ENCODE data around the gene ATP2C1. TPM values are rescaled to one million over a fixed set of nuclear protein-coding genes. Genes with fewer than 3 reads are reported as not detected.

Gene ATP2C1
- total and polyA plus RNA-seq, 2 donors from 2014 or later: 46.8 to 102 TPM

DNA sequence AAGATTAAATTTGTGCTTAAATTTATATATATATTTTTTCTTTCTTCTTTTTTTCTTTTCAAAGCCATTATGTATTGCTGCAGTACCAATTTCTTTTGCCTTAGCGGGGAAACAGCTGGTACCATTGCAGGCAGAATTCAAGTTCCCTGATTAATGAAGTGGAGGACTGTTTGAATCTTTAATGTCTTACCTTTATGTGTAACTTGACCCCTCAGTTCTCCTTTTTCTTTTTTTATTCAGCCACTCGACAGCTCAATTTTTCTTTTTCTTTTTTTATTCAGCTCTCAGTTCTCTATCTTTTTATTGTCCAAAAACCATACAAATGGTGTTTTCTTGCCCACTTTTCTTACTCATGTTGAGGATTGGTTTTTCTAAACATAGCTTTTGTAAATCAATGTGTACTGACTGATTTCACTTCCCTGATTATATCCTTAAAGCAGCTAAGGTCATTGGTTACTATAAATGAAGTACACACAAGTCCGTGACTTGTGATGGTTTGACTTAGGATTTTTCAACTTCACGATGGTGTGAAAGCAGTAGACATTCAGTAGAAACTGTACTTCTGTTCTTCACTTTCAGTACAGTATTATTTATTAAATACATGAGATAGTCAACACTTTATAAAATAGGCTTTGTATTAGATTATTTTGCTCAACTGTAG lies 22.8 kb downstream of the ATP2C1 start:
- no peak for TF ChIP-seq CTCF (IDR thresholded peaks at IDR 0.05; ENCODE audit: borderline replicate concordance, extremely low read depth, insufficient read depth)
- Histone ChIP-seq H3K36me3 (ENCODE audit: control insufficient read depth in 2 of 3, insufficient read depth in 3 of 3, low read length in 3 of 3) (no peaks in the 10 kb centered on the region), H3K9me3 (ENCODE audit: control insufficient read depth in 2 of 3, insufficient read depth in 1 of 3, low read length in 3 of 3) (peaks cover 0 to 4% (median 0%) of the 10 kb centered on the region in 3 donors), H3K9ac (ENCODE audit: low read length in 3 of 3) (no peak overlapping the region), H3K4me3 (ENCODE audit: low read length in 3 of 3) (no peak overlapping the region), H3K27ac (ENCODE audit: low read depth in 2 of 2, low read length in 2 of 2) (no peak overlapping the region), H3K4me1 (ENCODE audit: control insufficient read depth in 2 of 3, insufficient read depth in 2 of 3, low read depth in 1 of 3, low read length in 3 of 3) (no peaks in the 10 kb centered on the region), H3K27me3 (ENCODE audit: control insufficient read depth, insufficient read depth, low read length) (no peaks in the 10 kb centered on the region)
- DNase-seq (peak in 2 of 5 donors; percentile 33 to 46), FAIRE-seq (no peak)
- intact Hi-C loops (cut with DNase I): no loop called here

- Histone ChIP-seq H3K27ac (ENCODE audit: low read depth in 2 of 2, low read length in 2 of 2) (no peak overlapping the region), H3K9ac (ENCODE audit: low read length in 3 of 3) (no peak overlapping the region), H3K4me1 (ENCODE audit: control insufficient read depth in 2 of 3, insufficient read depth in 2 of 3, low read depth in 1 of 3, low read length in 3 of 3) (no peaks in the 10 kb centered on the region), H3K9me3 (ENCODE audit: control insufficient read depth in 2 of 3, insufficient read depth in 1 of 3, low read length in 3 of 3) (peaks cover 0 to 4% (median 0%) of the 10 kb centered on the region in 3 donors), H3K4me3 (ENCODE audit: low read length in 3 of 3) (no peak overlapping the region), H3K27me3 (ENCODE audit: control insufficient read depth, insufficient read depth, low read length) (no peaks in the 10 kb centered on the region), H3K36me3 (ENCODE audit: control insufficient read depth in 2 of 3, insufficient read depth in 3 of 3, low read length in 3 of 3) (no peaks in the 10 kb centered on the region)
- DNase-seq (no peak), FAIRE-seq (no peak)
- intact Hi-C loops (cut with DNase I): no loop called here
- TF ChIP-seq CTCF (IDR thresholded peaks at IDR 0.05; ENCODE audit: borderline replicate concordance, extremely low read depth, insufficient read depth): no peak
Measured at GRCh38 chr3:130918328-130918727, 24.4 kb downstream of the ATP2C1 start.

- no peak for DNase-seq
- Histone ChIP-seq H3K4me1 (ENCODE audit: control insufficient read depth in 2 of 3, insufficient read depth in 2 of 3, low read depth in 1 of 3, low read length in 3 of 3) (no peaks in the 10 kb centered on the region), H3K27me3 (ENCODE audit: control insufficient read depth, insufficient read depth, low read length) (no peaks in the 10 kb centered on the region), H3K9ac (ENCODE audit: low read length in 3 of 3) (no peak overlapping the region), H3K9me3 (ENCODE audit: control insufficient read depth in 2 of 3, insufficient read depth in 1 of 3, low read length in 3 of 3) (peaks cover 0 to 7% (median 0%) of the 10 kb centered on the region in 3 donors), H3K27ac (ENCODE audit: low read depth in 2 of 2, low read length in 2 of 2) (no peak overlapping the region), H3K4me3 (ENCODE audit: low read length in 3 of 3) (no peak overlapping the region), H3K36me3 (ENCODE audit: control insufficient read depth in 2 of 3, insufficient read depth in 3 of 3, low read length in 3 of 3) (no peaks in the 10 kb centered on the region)
- TF ChIP-seq CTCF (IDR thresholded peaks at IDR 0.05; ENCODE audit: borderline replicate concordance, extremely low read depth, insufficient read depth): no peak
- FAIRE-seq: no peak
- intact Hi-C loops (cut with DNase I): no loop called here
Measured at GRCh38 chr3:130925628-130926027, 31.7 kb downstream of the ATP2C1 start.

DNA sequence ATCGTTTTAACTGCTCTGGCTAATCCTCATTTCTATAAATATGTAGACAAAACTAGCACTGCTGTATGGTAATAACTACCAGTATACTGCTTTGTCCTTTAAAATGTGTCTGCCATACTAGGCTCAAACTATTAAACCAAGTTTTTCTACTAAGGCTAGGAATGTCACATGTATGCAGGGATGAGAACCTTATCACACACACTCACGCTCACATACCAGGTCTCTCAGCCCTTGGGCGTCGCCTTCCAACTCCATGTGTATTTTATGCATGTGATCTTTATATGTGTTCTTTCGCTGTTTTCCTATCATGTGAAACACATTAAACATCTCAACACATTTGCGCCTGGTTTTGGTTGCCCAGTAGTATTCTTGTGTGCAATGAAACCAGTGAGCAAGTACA lies 32.6 kb downstream of the ATP2C1 start:
- Histone ChIP-seq H3K4me1 (ENCODE audit: control insufficient read depth in 2 of 3, insufficient read depth in 2 of 3, low read depth in 1 of 3, low read length in 3 of 3) (no peaks in the 10 kb centered on the region), H3K27me3 (ENCODE audit: control insufficient read depth, insufficient read depth, low read length) (no peaks in the 10 kb centered on the region), H3K9ac (ENCODE audit: low read length in 3 of 3) (no peak overlapping the region), H3K9me3 (ENCODE audit: control insufficient read depth in 2 of 3, insufficient read depth in 1 of 3, low read length in 3 of 3) (peaks cover 0 to 7% (median 0%) of the 10 kb centered on the region in 3 donors), H3K4me3 (ENCODE audit: low read length in 3 of 3) (no peak overlapping the region), H3K36me3 (ENCODE audit: control insufficient read depth in 2 of 3, insufficient read depth in 3 of 3, low read length in 3 of 3) (no peaks in the 10 kb centered on the region), H3K27ac (ENCODE audit: low read depth in 2 of 2, low read length in 2 of 2) (no peak overlapping the region)
- FAIRE-seq (no peak), DNase-seq (no peak)
- TF ChIP-seq CTCF (IDR thresholded peaks at IDR 0.05; ENCODE audit: borderline replicate concordance, extremely low read depth, insufficient read depth): no peak
- intact Hi-C loops (cut with DNase I): no loop called here

Data from kidney (tissue), 14 donors.